GM21526 (cell line): Measurements from ENCODE around the gene ZNF780A.
"Not testable (repeated sequence)": the region's sequence is repeated elsewhere in the genome, so short reads cannot be mapped to it uniquely, and the experiment has no call there.

ENCODE experiments used
- ATAC-seq: cut with Tn5 transposase; IDR thresholded peaks from one replicate; pipeline ENCODE4 v1.9.1; 2021; ENCODE audit warnings: moderate library complexity; ENCODE audit not compliant: unreplicated experiment, low FRiP score

Gene ZNF780A

DNA sequence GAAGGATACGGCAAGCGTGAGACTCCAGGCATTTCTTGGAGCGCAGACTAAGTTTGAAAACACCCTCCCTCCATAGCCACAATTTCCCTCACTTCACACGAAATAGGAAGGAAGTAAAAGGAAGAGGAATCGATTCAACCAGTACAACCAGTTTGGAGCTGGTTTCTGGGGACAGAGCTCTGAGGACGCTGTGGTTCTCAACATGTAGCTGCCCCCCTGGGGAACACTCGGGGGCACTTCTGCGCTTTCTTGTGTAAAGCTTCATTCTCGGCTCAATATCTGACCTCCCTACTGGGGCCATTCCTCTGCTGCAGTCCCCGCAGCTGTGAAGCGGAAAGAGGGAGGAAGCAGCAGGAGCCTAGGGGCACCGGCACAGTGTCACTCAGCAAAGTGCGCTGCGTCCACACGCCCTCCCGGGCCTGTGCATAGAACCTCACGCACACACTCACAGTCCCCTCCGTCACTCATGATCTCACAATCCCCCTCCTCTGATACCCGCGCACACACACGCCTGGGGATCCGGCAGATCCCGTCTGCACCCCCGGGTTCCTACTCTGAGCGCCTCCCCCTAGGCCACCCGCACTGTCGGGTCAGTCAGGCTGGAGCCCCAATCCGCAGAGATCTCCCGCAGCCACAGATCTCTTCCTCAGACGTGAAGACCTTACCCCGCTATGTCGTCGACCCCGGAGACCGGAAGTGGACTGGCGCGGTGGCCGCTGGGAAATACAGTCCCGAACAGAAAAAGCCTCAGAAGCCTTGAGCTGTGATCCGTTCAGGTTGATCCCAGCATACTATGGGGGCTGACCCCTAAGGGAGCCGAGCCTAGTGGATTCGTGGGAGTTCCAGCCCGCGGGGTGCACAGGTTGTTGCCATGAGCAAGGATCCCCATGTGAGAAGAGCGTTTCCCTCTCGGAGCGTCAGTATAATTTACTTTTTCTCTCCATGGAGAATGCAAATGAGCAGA, at the start of gene ZNF780A:
ZNF780A (minus strand) TSS at position 703 of the 964 bp plus-strand sequence. CDS start 6,190 bp downstream, outside the sequence.
- ATAC-seq: peak; percentile 53

DNA sequence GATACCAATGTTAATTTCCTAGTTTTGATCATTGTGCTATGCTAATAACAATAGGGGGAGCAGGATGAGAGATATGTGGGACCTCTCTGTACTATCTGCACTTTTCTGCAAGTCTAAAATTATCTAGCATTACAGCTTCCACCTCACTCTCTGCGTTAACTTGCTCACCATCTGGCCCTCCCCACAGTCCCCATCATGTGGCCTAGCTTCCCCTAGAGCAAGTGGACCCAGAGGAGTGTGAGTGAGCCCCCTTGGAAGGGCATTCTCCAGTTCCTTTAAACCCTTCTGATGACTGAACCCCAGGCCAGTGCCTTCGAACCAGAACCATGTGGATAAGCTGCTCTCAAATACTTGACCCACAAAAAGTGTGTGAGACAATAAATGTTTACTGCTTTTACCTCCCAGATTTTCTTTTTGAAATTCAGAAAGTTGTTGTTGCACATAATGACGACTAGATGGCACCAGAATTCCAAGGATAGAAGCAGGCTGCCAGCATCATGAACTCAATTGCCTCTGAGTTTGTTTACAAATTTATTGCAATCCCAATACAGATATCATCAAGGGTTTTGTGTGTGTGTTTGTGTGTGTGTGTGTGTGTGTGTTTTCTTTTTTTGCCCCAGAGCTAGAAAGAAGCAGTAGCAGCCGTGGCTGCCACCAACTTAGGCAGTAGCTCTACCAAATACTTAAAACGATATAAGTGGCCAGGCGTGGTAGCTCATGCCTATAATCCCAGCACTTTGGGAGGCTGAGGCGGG, 49.0 kb upstream of the ZNF780A start:
- ATAC-seq: no peak

DNA sequence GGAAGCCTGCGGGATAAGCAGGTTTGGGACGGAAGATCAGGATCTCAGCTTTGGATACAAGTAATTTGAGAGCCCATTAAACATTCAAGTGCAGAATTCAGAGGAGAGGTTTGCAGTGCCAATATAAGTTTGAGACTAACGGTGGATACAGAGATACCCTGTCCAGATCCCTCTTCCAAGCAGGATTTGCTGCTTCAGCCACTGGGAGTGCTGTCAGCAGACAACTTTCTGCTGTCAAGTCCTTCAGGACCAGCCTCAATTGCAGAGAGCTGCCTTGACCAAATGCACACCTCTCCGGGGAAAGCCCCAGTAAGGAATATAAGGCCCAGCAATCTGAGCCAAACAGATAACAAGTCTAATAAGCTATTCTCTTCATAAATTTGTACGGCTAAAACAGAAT, 46.1 kb upstream of the ZNF780A start:
- ATAC-seq: no peak

DNA sequence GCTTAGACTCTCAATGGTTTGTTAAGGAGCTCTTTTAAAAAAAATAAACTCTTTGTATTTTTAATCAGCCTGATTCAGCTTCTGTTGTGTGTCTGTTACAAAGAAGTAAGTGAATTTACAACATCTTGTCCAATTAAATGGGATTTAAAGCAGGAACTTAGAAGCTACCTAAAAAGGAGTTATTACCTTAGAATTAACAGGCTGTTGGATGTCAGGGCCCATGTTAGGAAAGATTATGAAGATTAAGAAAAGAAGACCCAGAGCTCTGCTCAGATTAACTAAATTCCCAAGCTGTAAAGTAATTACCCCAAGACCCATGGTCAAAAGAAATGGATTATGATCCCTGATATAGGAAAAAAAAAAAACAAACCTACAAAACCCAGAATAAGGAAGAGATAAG, 44.1 kb upstream of the ZNF780A start:
- no peak for ATAC-seq

DNA sequence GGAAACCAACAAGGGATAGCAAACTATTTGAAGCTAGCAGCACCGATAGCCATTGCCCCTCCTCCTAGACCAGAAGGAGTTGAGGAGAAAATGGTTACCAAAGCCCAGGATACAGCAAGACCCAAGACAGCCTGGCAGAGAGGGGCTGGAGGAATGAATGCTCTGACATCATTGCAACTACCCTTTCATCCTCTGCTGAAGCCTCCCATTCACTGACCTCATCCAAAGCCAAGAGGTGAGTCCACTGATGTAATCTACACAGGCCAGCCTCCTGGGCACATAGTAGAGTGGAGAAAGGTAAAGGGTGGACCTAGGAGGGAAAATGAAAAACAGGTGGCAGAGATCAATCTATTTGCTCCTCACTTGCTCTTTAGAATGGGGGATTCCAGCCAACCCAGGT, 42.7 kb upstream of the ZNF780A start:
- no peak for ATAC-seq

DNA sequence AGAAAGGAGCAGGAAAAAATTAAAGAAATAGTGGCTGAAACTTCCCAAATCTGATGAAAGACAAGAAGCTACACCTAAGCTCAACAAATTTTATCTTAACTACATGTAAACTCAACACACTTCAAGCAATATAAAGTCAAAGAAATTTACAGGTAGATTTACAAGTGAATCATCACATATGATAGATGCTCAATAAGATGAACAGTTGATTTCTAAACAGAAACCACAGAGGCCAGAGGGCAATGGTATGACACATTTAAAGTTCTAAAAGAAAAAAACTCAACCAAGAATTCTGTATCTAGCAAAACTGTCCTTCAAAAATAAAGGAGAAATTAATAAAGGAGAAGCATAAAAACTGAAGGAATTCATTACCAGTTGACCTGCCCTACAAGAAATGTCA, 39.3 kb upstream of the ZNF780A start:
- no peak for ATAC-seq

DNA sequence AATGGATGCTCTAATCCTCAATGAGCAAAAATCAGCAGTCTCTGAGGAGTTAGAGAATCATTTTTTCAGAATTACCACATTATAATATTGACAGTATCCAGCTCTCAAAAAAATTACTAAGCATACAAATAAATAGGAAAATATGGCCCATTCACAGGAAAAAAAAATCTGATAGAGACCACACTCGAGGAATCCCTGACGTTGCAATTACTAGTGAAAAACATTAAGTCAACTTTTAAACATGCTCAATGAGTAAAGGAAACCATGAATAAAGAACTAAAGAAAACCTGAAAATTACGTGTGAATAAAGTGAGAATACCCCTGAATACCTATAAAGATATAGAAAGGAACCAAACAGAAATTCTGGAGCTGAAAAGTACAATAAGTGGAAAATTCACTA, 38.7 kb upstream of the ZNF780A start:
- ATAC-seq: no peak

DNA sequence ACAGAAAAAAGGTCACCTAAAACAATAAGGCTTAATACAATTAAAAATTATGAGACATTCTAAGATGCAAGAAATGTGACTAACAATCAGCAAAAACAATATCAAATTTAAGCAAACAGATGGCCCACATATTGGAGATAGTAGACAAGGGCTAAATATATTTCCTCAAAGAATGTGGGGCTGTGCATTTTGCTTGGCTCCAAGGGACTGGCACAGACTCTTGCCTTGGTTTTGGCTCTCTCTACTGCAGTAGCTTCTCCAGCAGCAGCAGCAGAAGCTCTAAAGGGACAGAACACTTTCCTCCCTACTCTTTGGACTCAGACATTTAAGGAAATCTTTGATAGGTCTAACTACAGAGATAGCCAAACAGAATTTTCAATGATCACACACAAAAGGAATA, 38.2 kb upstream of the ZNF780A start:
- ATAC-seq: no peak

DNA sequence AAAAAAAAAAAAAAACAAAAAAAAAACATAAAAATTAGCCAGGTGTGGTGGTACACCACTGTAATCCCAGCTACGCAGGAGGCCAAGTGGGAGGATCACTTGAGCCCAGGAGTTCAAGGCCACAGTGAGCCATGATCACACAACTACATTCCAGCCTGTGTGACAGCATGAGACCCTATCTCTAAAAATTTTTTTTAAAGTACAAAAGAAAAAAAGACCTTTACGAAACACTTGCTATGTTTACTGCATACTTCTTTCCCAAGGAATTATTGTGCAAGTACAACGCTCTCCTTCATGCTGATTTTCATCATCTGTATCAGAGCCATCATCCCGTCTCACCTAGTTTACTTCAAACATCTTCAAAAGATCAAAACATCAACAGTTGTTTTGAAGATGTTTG, 28.6 kb upstream of the ZNF780A start:
- no peak for ATAC-seq

DNA sequence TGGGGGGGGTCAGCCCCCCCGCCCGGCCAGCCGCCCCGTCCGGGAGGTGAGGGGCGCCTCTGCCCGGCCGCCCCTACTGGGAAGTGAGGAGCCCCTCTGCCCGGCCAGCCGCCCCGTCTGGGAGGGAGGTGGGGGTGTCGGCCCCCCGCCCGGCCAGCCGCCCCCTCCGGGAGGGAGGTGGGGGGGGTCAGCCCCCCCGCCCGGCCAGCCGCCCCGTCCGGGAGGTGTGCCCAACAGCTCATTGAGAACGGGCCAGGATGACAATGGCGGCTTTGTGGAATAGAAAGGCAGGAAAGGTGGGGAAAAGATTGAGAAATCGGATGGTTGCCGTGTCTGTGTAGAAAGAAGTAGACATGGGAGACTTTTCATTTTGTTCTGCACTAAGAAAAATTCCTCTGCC, 27.9 kb upstream of the ZNF780A start:
- not testable (repeated sequence) for ATAC-seq

DNA sequence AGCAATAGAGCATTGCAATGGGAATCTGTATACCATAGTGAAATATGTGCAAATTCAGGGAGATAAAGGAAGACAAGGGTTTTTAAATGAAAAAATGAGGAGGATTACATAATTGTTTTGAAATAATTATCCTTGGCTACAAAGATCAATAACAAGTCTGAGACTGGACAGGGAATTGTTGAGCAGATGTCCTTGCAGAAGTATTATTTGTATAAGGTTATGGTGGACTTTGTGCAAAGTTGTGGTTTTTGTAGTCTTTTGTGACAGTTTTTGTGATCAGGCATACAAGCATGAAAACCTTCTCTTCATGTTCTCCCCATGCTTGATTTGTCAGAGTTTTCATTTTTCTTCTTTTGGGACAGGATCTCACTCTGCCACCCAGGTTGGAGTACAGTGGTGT, 25.3 kb upstream of the ZNF780A start:
- ATAC-seq: no peak

DNA sequence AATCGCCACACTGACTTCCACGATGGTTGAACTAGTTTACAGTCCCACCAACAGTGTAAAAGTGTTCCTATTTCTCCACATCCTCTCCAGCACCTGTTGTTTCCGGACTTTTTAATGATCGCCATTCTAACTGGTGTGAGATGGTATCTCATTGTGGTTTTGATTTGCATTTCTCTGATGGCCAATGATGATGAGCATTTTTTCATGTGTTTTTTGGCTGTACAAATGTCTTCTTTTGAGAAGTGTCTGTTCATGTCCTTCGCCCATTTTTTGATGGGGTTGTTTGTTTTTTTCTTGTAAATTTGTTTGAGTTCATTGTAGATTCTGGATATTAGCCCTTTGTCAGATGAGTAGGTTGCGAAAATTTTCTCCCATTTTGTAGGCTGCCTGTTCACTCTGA, 23.4 kb upstream of the ZNF780A start:
- ATAC-seq: not testable (repeated sequence)

DNA sequence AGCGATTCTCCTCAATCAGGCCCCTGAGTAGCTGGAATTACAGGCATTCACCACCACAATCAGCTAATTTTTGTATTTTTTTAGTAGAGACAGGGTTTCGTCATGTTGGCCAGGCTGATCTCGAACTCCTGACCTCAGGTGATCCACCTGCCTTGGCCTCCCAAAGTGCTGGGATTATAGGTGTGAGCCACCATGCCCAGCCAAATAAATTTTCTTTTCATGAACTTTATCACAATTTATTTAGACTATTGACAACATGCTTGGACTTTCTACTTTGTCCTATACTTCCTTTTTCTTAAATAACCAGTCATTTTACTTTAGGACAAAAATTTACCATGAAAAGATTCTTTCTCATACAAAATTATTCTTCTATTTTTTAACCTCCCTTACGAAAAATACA, 21.5 kb upstream of the ZNF780A start:
- not testable (repeated sequence) for ATAC-seq

DNA sequence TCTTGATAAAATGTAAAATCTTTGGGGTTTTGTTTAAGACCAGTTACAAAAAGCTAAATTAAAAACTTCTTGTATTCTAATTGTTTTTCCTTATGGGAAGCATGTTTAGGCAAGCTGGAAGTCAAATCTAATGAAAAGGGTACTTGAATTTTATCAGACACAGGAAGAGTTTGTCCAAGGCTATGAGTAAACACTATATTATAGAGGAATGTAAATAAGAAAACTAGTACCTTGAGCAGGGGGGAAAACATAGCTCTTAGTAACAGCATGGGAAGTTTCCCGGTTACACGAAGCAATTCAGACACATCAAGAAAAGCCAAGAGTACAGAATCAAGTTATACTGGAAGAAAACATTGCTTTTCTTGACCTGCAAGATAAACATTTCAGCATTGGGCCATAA, 19.8 kb upstream of the ZNF780A start:
- ATAC-seq: no peak

DNA sequence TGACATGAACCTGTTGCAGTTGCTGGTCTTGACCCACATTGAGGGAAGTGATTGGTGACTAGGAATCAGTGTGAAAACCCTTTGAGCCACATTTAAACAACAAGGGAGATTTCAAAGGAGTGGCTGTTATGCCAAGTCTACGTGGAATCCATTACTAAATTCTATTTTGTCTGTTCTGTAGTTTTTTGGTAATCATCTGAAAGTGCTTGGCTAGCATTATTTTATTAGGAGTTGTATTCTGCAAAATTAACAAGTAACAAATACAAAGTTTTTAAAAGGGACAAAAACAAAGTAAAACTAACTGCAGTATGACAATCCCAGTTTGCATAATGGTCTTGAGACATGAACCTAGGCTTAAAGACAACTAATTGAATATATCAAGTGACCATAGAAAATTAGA, 14.0 kb upstream of the ZNF780A start:
- ATAC-seq: no peak

DNA sequence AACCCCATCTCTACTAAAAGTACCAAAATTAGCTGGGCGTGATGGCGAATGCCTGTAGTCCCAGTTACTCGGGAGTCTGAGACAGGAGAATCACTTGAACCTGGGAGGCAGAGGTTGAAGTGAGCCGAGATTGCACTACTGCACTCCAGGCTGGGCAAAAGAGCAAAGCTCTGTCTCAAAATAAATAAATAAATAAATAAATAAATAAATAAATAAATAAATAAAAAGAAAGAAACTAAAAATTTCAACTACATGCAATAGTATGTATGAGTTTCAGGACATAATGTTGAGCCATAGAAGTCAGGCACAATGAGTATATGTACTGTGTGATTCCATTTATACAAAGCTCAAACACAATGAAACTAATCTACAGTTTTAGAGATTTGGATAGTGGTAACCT, 12.9 kb upstream of the ZNF780A start:
- ATAC-seq: no peak

DNA sequence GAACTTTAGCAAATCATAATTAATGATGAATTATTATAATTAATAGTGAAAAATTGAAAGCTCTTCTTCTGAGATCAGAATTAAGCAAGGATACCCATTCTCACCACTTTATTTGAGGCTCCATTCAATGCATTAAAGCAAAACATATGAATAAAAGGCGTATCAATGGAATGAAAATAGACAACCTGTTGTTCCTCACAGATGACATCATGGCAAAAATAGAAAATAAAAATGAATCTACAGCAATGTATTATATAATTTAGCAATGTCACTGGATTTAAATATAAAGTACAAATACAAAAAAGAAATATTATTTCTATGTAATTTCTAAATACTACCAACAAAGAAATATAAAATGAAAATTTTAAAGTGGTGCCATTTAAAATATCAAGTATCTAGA, 11.1 kb upstream of the ZNF780A start:
- no peak for ATAC-seq

DNA sequence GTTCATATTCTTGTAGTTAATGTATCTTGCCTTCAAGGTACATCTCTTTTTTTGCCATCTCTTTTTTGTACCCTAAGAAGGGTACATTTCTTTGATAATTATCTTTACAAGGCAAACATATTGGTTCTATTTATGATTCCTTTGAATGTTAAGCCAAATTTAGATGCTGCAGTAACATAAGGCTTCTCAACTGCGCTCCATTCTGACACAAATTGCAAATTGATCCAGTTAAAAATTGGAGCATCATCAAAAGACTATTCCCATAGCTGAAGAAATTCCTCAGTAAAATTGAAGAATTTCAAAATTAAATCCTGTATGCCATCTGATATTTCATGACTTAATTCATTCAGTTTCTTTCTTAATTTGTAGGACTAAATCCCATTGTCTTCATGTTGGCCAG, 2.7 kb upstream of the ZNF780A start:
- ATAC-seq: no peak

DNA sequence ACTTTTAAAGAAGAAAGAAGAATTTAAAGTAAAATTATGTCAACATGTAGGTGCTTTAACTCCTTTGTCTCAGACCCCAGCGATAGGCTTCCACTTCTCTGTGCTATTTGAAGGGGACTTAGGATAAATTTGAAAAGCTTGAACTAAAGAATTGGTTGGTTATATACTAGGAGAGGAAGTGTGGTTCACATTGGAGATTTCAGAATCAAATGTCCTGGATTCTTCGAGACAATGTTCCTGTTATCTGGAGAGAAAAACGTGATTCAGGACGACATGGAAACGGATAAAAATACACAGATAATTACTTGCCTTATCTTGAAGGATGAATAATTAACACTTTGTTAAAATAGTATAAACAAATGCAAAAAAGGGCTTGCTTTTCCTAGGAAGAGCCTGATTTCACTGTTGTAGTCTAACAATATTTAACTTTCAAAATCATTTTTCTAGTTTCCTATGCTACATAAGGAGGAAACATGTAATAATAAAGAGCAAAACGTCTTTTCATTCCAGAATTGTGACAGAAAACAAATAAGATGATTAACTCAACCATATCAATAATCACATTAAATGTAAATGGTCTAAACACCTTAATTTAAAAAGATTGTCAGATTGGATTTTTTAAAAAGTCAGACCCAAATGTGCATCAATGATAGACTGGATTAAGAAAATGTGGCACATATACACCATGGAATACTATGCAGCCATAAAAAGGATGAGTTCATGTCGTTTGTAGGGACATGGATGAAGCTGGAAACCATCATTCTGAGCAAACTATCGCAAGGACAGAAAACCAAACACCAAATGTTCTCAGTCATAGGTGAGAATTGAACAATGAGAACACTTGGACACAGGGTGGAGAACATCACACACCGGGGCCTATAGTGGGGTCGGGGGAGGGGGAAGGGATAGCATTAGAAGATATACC, 724 bp upstream of the ZNF780A start:
- ATAC-seq: no peak

DNA sequence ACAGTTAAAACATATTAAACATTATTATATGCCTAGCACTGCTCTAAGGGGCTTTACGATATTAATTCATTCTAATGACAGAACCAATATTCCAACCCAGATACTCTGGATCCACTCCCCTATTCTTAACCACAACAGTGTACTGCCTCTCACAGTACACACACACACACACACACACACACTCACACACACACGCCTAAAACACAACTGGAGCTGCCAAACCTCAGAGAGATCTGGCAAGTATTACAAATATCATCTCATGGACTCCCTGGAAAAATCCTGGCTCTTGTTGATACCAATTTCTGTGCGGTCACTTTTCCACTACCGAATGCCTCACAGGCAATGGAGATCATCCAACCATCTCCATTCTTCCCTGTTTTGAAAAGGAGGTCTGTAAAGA, 1.3 kb downstream of the ZNF780A start:
- no peak for ATAC-seq
